ENCODE results near the gene TRRAP.

DNA sequence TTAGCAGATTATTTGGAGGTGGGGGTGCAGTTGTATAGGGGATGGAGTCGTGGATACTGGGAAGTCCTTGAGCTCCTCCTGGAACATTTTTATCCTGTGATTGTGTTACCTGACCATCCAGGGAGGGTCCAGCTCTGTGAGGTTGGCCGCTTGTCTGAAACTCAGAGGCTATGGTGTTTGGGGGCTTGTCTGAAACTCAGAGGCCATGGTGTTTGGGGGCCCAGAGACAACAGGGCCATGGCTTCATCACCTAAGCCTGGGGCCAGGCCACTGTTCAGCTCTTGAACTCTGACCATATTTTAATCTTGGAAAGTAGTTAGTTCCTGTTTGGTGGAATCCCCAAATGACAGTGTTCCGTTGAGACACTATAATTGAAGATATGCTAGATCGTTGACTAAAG is 66.1 kb downstream of the TRRAP start:
- no peak for TF ChIP-seq CTCF (IDR thresholded peaks at IDR 0.05)
- TF ChIP-seq EP300 (IDR thresholded peaks at IDR 0.05): no peak
